GM12892 (cell line): Measurements from ENCODE around the gene TOMM6.
"Not testable (repeated sequence)": the region's sequence is repeated elsewhere in the genome, so short reads cannot be mapped to it uniquely, and the experiment has no call there.

Experiments used
- DNase-seq: peaks from one replicate; pipeline ENCODE4 v3.0.0; 2011; ENCODE audit not compliant: insufficient read length
- FAIRE-seq: peaks from 2 replicates; lab custom pipeline; 2011; peaks lifted over from hg19 to GRCh38; lab: Jason Lieb, UNC
- POLR2A ChIP-seq: IDR thresholded peaks from 2 replicates; pipeline ENCODE4 v1.6.1; 2011; ENCODE audit warnings: low read depth, low read length, control low read depth
- POLR2AphosphoS5 ChIP-seq: IDR thresholded peaks from 2 replicates; pipeline ENCODE4 v1.6.1; 2011; ENCODE audit warnings: low read depth, low read length, control low read depth
- TAF1 ChIP-seq: IDR thresholded peaks from 2 replicates; pipeline ENCODE4 v1.6.1; 2011; ENCODE audit warnings: low read depth, mild to moderate bottlenecking, control low read depth, low read length, borderline replicate concordance

Gene TOMM6

GRCh38 chr6:41748542-41748941, 39.0 kb upstream of the TOMM6 start:
- TF ChIP-seq TAF1 (no peak), POLR2A (no peak), POLR2AphosphoS5 (no peak)
- no peak for FAIRE-seq
- no peak for DNase-seq

- TF ChIP-seq POLR2A (no peak), TAF1 (no peak), POLR2AphosphoS5 (no peak)
- DNase-seq, result no peak
- FAIRE-seq, result no peak
These were observed 37.1 kb upstream of the TOMM6 start for GRCh38 chr6:41750374-41750773.

- DNase-seq (no peak), FAIRE-seq (no peak)
- TF ChIP-seq TAF1, result no peak
- no peak for TF ChIP-seq POLR2AphosphoS5
- TF ChIP-seq POLR2A, result no peak
These were observed 31.6 kb upstream of the TOMM6 start for GRCh38 chr6:41755895-41756294.

DNA sequence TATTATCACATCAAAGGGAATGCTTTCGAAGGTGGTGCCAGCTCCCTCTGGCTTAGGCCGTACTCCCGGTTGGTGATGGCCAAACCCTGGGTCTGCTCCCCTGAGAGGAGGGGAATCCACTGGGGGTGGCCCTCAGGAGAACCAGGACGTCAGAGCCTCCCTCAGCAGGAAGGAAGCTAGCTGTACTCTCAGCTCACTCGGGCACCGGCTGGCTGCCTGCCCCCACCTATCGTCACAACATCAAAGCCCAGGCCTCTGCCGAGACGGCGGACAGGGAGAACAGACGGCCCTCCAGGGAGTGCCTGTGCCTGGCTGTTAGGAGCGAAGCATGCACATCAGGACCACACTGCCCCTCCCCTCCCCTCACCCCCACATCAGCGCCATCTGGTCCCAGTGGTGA, 31.1 kb upstream of the TOMM6 start:
- no peak for FAIRE-seq
- no peak for DNase-seq
- TF ChIP-seq POLR2A (no peak), TAF1 (no peak), POLR2AphosphoS5 (no peak)

GRCh38 chr6:41757271-41757670, 30.2 kb upstream of the TOMM6 start:
- FAIRE-seq (no peak), DNase-seq (no peak)
- no peak for TF ChIP-seq TAF1
- no peak for TF ChIP-seq POLR2AphosphoS5
- no peak for TF ChIP-seq POLR2A

- FAIRE-seq (no peak), DNase-seq (no peak)
- TF ChIP-seq POLR2AphosphoS5 (no peak), TAF1 (no peak), POLR2A (no peak)
These were observed 29.4 kb upstream of the TOMM6 start for GRCh38 chr6:41757931-41758640.

GRCh38 chr6:41758641-41759035, 28.9 kb upstream of the TOMM6 start:
- TF ChIP-seq TAF1, result no peak
- TF ChIP-seq POLR2A, result no peak
- TF ChIP-seq POLR2AphosphoS5, result no peak
- no peak for FAIRE-seq

GRCh38 chr6:41759106-41759904, 28.2 kb upstream of the TOMM6 start:
- DNase-seq (no peak), FAIRE-seq (no peak)
- no peak for TF ChIP-seq POLR2A

More at GRCh38 chr6:41758641-41759035, 28.9 kb upstream of the TOMM6 start:
- DNase-seq, result no peak

DNA sequence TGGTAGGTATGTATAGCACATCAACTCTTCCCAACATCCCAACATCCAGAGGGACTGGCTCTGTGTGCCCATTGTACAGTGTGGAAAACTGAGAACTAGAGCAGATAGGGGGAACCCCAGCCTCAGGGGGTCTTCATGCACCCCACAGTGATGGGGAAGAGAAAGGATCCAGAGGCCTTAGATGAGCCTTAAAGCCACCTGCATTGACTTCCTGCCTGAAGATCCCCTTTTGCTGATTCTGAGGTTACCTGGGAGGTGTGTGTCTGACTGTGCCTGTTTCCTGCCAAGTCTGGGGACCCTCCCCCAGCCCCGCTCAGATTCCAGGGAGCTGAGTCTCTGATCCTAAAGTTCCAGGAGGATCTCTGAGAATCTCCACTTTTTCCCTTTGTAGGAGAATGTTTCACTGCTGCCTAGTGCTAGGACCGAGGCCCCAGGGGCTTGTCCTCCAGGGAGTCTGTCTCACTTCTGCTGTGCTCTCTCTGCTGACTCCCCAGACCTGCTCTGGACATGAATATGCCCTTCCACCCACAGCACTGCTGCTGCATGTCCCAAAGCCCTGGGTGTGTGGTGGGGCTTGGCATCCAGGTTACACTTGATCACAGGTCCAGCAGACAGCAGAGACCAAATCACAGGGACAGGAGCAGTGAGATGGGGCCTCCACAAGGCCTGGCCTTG, 27.5 kb upstream of the TOMM6 start:
- no peak for TF ChIP-seq TAF1
- TF ChIP-seq POLR2A, result no peak
- no peak for TF ChIP-seq POLR2AphosphoS5
- DNase-seq (no peak), FAIRE-seq (no peak)

DNA sequence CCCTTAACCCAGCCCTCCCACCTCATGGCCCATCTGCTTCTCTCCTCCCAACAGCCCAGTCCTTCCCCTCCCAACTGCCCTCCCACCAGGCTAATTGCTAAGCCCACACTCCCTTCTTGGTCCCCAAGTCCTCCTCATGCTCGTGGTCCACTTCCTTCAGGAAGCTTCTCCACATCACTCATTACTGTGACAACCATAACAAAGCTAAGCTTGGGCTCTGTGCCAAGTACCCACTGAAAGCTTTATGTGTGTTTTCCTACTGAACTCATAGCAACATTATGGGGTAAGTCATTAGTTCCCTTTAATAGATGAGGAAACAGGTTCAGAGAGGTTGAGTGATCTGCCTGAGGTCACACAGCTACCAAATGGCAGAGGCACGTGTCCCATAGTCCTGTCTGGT, 24.0 kb upstream of the TOMM6 start:
- TF ChIP-seq TAF1 (no peak), POLR2A (no peak), POLR2AphosphoS5 (no peak)

GRCh38 chr6:41766043-41766664, 21.3 kb upstream of the TOMM6 start:
- not testable (repeated sequence) for FAIRE-seq, DNase-seq

More for the DNA sequence above, 24.0 kb upstream of the TOMM6 start:
- FAIRE-seq (no peak), DNase-seq (no peak)
